ENCODE measurements around the gene GRIN2A. TPM values are rescaled to one million over a fixed set of nuclear protein-coding genes. Genes with fewer than 3 reads are reported as not detected.

GRIN2A gene
- total and polyA plus RNA-seq, 5 experiments from 2014 or later = not detected

GRCh38 chr16:10067835-10068234, 114.4 kb downstream of the GRIN2A start:
- no peak overlapping the region for H3K4me3 Mint-ChIP-seq
- H3K9me3 Mint-ChIP-seq = peaks cover 0 to 4% (median 0%) of the 10 kb centered on the region in 9 donors
- ATAC-seq (no peak), DNase-seq (no peak)
- H3K27ac Mint-ChIP-seq = no peak overlapping the region
- peaks cover 0 to 32% (median 6%) of the 10 kb centered on the region in 5 donors for H3K27me3 Mint-ChIP-seq
- no peaks in the 10 kb centered on the region for H3K4me1 Mint-ChIP-seq
- POLR2A ChIA-PET = no interaction called here
- H3K36me3 Mint-ChIP-seq = no peaks in the 10 kb centered on the region

GRCh38 chr16:10067406-10067805, 114.8 kb downstream of the GRIN2A start:
- ATAC-seq = no peak
- no peak for DNase-seq
- no peak overlapping the region for H3K4me3 Mint-ChIP-seq
- peaks cover 0 to 34% (median 6%) of the 10 kb centered on the region in 5 donors for H3K27me3 Mint-ChIP-seq
- POLR2A ChIA-PET = no interaction called here
- peaks cover 0 to 4% (median 0%) of the 10 kb centered on the region in 9 donors for H3K9me3 Mint-ChIP-seq
- H3K4me1 Mint-ChIP-seq = no peaks in the 10 kb centered on the region
- no peaks in the 10 kb centered on the region for H3K36me3 Mint-ChIP-seq
- no peak overlapping the region for H3K27ac Mint-ChIP-seq

GRCh38 chr16:10065019-10065418, 117.2 kb downstream of the GRIN2A start:
- DNase-seq (no peak), ATAC-seq (no peak)

DNA sequence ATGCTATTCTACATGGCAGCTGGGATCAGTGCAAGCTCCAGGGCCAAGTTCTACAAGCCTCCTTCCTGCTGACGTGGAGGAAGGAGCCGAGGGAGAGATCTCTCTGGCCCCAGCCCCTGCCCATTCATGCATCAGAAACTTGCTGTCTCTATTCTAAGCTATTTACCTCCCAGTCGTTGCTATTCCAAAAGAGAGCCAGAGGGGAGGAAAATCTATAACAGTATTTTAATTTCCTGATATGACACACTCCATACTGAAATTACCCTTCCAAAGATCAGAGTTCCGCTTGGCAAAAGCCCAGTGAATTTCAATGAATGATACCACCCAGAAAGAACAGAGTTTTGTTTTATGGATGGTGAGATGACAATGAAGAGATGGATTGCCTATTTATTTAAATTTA, 133.4 kb downstream of the GRIN2A start:
- DNase-seq (no peak), ATAC-seq (no peak)
- Mint-ChIP-seq H3K4me1 (no peaks in the 10 kb centered on the region), H3K36me3 (no peaks in the 10 kb centered on the region), H3K27me3 (peaks cover 3 to 20% (median 10%) of the 10 kb centered on the region in 5 donors), H3K4me3 (no peak overlapping the region), H3K27ac (no peak overlapping the region), H3K9me3 (peaks cover 0 to 10% (median 0%) of the 10 kb centered on the region in 9 donors)
- POLR2A ChIA-PET = no interaction called here

More at GRCh38 chr16:10065019-10065418, 117.2 kb downstream of the GRIN2A start:
- H3K9me3 Mint-ChIP-seq = peaks cover 0 to 7% (median 0%) of the 10 kb centered on the region in 9 donors
- H3K4me1 Mint-ChIP-seq = no peaks in the 10 kb centered on the region
- POLR2A ChIA-PET = no interaction called here
- no peak overlapping the region for H3K27ac Mint-ChIP-seq
- no peaks in the 10 kb centered on the region for H3K36me3 Mint-ChIP-seq
- peaks cover 0 to 23% (median 3%) of the 10 kb centered on the region in 5 donors for H3K27me3 Mint-ChIP-seq
- H3K4me3 Mint-ChIP-seq = no peak overlapping the region

GRCh38 chr16:10045947-10046346, 136.3 kb downstream of the GRIN2A start:
- Mint-ChIP-seq H3K27ac (no peak overlapping the region), H3K27me3 (peaks cover 3 to 20% (median 7%) of the 10 kb centered on the region in 5 donors), H3K36me3 (no peaks in the 10 kb centered on the region), H3K4me3 (no peak overlapping the region), H3K4me1 (no peaks in the 10 kb centered on the region), H3K9me3 (peaks cover 0 to 14% (median 0%) of the 10 kb centered on the region in 9 donors)
- no peak for ATAC-seq
- no peak for DNase-seq
- POLR2A ChIA-PET = no interaction called here

- POLR2A ChIA-PET = no interaction called here
- ATAC-seq (no peak), DNase-seq (no peak)
- Mint-ChIP-seq H3K4me3 (no peak overlapping the region), H3K4me1 (no peaks in the 10 kb centered on the region), H3K27ac (peak overlapping the region in 1 of 10 donors; percentile 2), H3K9me3 (peaks cover 0 to 14% (median 0%) of the 10 kb centered on the region in 9 donors), H3K36me3 (no peaks in the 10 kb centered on the region), H3K27me3 (peaks cover 3 to 20% (median 7%) of the 10 kb centered on the region in 5 donors)
These were observed 136.9 kb downstream of the GRIN2A start for GRCh38 chr16:10045291-10045775.

- Mint-ChIP-seq H3K9me3 (peaks cover 0 to 10% (median under 1%) of the 10 kb centered on the region in 9 donors), H3K4me3 (no peak overlapping the region), H3K36me3 (no peaks in the 10 kb centered on the region), H3K27ac (no peak overlapping the region), H3K27me3 (peaks cover 10 to 27% (median 21%) of the 10 kb centered on the region in 5 donors), H3K4me1 (peaks cover 0 to 10% (median 3%) of the 10 kb centered on the region in 4 donors)
- POLR2A ChIA-PET = no interaction called here
- ATAC-seq = no peak
- DNase-seq = no peak
These were observed 141.8 kb downstream of the GRIN2A start for GRCh38 chr16:10040136-10041080.

GRCh38 chr16:10039220-10040096, 142.8 kb downstream of the GRIN2A start:
- Mint-ChIP-seq H3K4me1 (peaks cover 0 to 10% (median 3%) of the 10 kb centered on the region in 4 donors), H3K4me3 (peak overlapping the region in 4 of 10 donors; percentile 49 to 65 (median 60)), H3K27me3 (peaks cover 10 to 30% (median 21%) of the 10 kb centered on the region in 5 donors), H3K36me3 (no peaks in the 10 kb centered on the region), H3K27ac (no peak overlapping the region), H3K9me3 (peaks cover 0 to 10% (median 2%) of the 10 kb centered on the region in 9 donors)
- ATAC-seq = no peak
- POLR2A ChIA-PET = no interaction called here
- DNase-seq = peak in 1 of 10 donors; percentile 1

DNA sequence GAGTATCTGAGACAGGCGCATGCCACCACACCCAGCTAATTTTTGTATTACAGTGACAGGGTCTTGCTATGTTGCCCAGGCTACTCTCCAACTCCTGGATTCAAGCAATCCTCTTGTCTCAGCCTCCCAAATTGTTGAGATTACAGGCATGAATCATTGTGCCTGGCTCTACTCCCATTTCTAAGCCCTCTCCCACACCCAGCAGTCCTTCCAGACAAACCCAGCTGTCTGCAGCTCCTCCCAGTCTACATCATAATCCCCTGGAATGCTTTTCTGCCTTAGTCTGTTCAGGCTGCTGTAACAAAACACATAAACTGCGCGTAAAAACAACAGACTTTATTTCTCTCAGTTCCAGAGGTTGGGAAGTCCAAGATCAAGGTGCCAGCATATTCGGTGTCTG, 144.5 kb downstream of the GRIN2A start:
- DNase-seq (no peak), ATAC-seq (no peak)
- peaks cover 0 to 10% (median 3%) of the 10 kb centered on the region in 4 donors for H3K4me1 Mint-ChIP-seq
- no peaks in the 10 kb centered on the region for H3K36me3 Mint-ChIP-seq
- POLR2A ChIA-PET = no interaction called here
- peaks cover 10 to 30% (median 21%) of the 10 kb centered on the region in 5 donors for H3K27me3 Mint-ChIP-seq
- peaks cover 0 to 10% (median 2%) of the 10 kb centered on the region in 9 donors for H3K9me3 Mint-ChIP-seq
- peak overlapping the region in 1 of 10 donors; percentile 14 for H3K27ac Mint-ChIP-seq
- H3K4me3 Mint-ChIP-seq = no peak overlapping the region

GRCh38 chr16:10036956-10037355, 145.3 kb downstream of the GRIN2A start:
- Mint-ChIP-seq H3K4me3 (no peak overlapping the region), H3K27ac (no peak overlapping the region), H3K4me1 (peaks cover 0 to 10% (median 3%) of the 10 kb centered on the region in 4 donors), H3K36me3 (no peaks in the 10 kb centered on the region), H3K9me3 (peaks cover 0 to 6% (median 0%) of the 10 kb centered on the region in 9 donors), H3K27me3 (peaks cover 10 to 27% (median 22%) of the 10 kb centered on the region in 5 donors)
- DNase-seq = no peak
- no peak for ATAC-seq
- POLR2A ChIA-PET = no interaction called here

- no peaks in the 10 kb centered on the region for H3K36me3 Mint-ChIP-seq
- H3K4me1 Mint-ChIP-seq = peaks cover 0 to 2% (median under 1%) of the 10 kb centered on the region in 4 donors
- H3K27ac Mint-ChIP-seq = no peak overlapping the region
- H3K27me3 Mint-ChIP-seq = peaks cover 8 to 23% (median 22%) of the 10 kb centered on the region in 5 donors
- POLR2A ChIA-PET = no interaction called here
- DNase-seq = no peak
- no peak for ATAC-seq
- H3K9me3 Mint-ChIP-seq = peaks cover 0 to 6% (median 0%) of the 10 kb centered on the region in 9 donors
- no peak overlapping the region for H3K4me3 Mint-ChIP-seq
These were observed 148.7 kb downstream of the GRIN2A start for GRCh38 chr16:10033556-10033955.

GRCh38 chr16:10031955-10032354, 150.3 kb downstream of the GRIN2A start:
- ATAC-seq = no peak
- Mint-ChIP-seq H3K9me3 (peaks cover 0 to 4% (median 0%) of the 10 kb centered on the region in 9 donors), H3K4me1 (no peaks in the 10 kb centered on the region), H3K27me3 (peaks cover 0 to 10% (median 6%) of the 10 kb centered on the region in 5 donors), H3K36me3 (no peaks in the 10 kb centered on the region), H3K27ac (no peak overlapping the region), H3K4me3 (no peak overlapping the region)
- no peak for DNase-seq
- POLR2A ChIA-PET = no interaction called here

Data from naive thymus-derived CD8-positive, alpha-beta T cell (primary cell).